CD4-positive, alpha-beta memory T cell (primary cell): ENCODE results near the gene CAPN10. TPM values are rescaled to one million over a fixed set of nuclear protein-coding genes. Genes with fewer than 3 reads are reported as not detected.

Experiments used
- CTCF ChIA-PET: fragments of 350-600 bp; sonication (Branson Sonifier 250); formaldehyde crosslinking; loops from one replicate; lab custom pipeline; 2021; ENCODE audit warnings: inconsistent platforms; ENCODE audit not compliant: partially characterized antibody; lab: Charles Lee
- POLR2A ChIA-PET: fragments of 350-600 bp; sonication (Branson Sonifier 250); formaldehyde crosslinking; loops from one replicate; lab custom pipeline; 2021; ENCODE audit not compliant: partially characterized antibody; lab: Charles Lee
- DNase-seq, 5 donors: peaks; one replicate each; pipeline versions ENCODE4 v3.0.0 to v3.0.0-alpha.2; 2020 to 2022; ENCODE audit warnings: mixed read lengths in 1 of 5
- H3K27ac ChIP-seq: one replicate; pipeline ENCODE4 v1.7.0; 2013; ENCODE audit warnings: low read depth, low read length
- H3K27me3 ChIP-seq: 2 replicates; pipeline ENCODE4 v1.7.0; 2013; ENCODE audit warnings: mild to moderate bottlenecking, low read length, moderate library complexity; ENCODE audit not compliant: insufficient read depth
- H3K36me3 ChIP-seq: 2 replicates; pipeline ENCODE4 v1.7.0; 2013; ENCODE audit warnings: mild to moderate bottlenecking, low read length, moderate library complexity; ENCODE audit not compliant: insufficient read depth
- H3K4me1 ChIP-seq: 2 replicates; pipeline ENCODE4 v1.7.0; 2013; ENCODE audit warnings: mild to moderate bottlenecking, low read length, moderate library complexity; ENCODE audit not compliant: insufficient read depth
- H3K4me3 ChIP-seq, 2 donors: one replicate each; pipeline ENCODE4 v1.7.0; 2013; ENCODE audit warnings: low read length in 2 of 2, mild to moderate bottlenecking in 1 of 2
- H3K9me3 ChIP-seq, 2 donors: one replicate each; pipeline ENCODE4 v1.7.0; 2013; ENCODE audit warnings: low read length in 2 of 2, control low read depth in 1 of 2; ENCODE audit not compliant: control insufficient read depth in 1 of 2
- H3K27ac Mint-ChIP-seq, 7 donors: one replicate each; pipeline ENCODE4 v1.8.0; 2020 to 2021; ENCODE audit warnings: mixed read lengths in 7 of 7, mild to moderate bottlenecking in 6 of 7, inconsistent platforms in 3 of 7, moderate library complexity in 3 of 7
- H3K27me3 Mint-ChIP-seq, 2 donors: one replicate each; pipeline ENCODE4 v1.8.0; 2020 to 2021; ENCODE audit warnings: mixed read lengths in 2 of 2
- H3K36me3 Mint-ChIP-seq, 2 donors: one replicate each; pipeline ENCODE4 v1.8.0; 2020 to 2021; ENCODE audit warnings: mixed read lengths in 2 of 2, inconsistent platforms in 1 of 2, mild to moderate bottlenecking in 1 of 2
- H3K4me1 Mint-ChIP-seq, 4 donors: one replicate each; pipeline ENCODE4 v1.8.0; 2020 to 2021; ENCODE audit warnings: mixed read lengths in 4 of 4, mild to moderate bottlenecking in 1 of 4
- H3K4me3 Mint-ChIP-seq, 8 donors: one replicate each; pipeline ENCODE4 v1.8.0; 2020 to 2021; ENCODE audit warnings: mixed read lengths in 8 of 8, mild to moderate bottlenecking in 7 of 8, moderate library complexity in 6 of 8, inconsistent platforms in 3 of 8
- H3K9me3 Mint-ChIP-seq, 8 donors: one replicate each; pipeline ENCODE4 v1.8.0; 2020 to 2021; ENCODE audit warnings: mixed read lengths in 8 of 8, mild to moderate bottlenecking in 5 of 8, inconsistent platforms in 3 of 8, moderate library complexity in 1 of 8
- intact Hi-C: fragments of 100-400 bp; cut with micrococcal nuclease; formaldehyde crosslinking; loops from one replicate; pipeline ENCODE4 v1.15.1; 2023
- polyA plus RNA-seq, 2 donors: library from polyadenylated mRNA; unstranded; fragments of 300-500 nt; fragmentation: Illumina TruSeq; gene quantifications; one replicate each; pipeline ENCODE4 v1.2.3, GENCODE V29; 2021
- total RNA-seq, 2 experiments: library from RNA; stranded (reverse); gene quantifications; one replicate each; pipeline ENCODE4 v1.2.3, GENCODE V29; 2021

Gene CAPN10
- total and polyA plus RNA-seq, 4 experiments from 2014 or later: 9.9 to 83.0 (median 49.7) TPM

DNA sequence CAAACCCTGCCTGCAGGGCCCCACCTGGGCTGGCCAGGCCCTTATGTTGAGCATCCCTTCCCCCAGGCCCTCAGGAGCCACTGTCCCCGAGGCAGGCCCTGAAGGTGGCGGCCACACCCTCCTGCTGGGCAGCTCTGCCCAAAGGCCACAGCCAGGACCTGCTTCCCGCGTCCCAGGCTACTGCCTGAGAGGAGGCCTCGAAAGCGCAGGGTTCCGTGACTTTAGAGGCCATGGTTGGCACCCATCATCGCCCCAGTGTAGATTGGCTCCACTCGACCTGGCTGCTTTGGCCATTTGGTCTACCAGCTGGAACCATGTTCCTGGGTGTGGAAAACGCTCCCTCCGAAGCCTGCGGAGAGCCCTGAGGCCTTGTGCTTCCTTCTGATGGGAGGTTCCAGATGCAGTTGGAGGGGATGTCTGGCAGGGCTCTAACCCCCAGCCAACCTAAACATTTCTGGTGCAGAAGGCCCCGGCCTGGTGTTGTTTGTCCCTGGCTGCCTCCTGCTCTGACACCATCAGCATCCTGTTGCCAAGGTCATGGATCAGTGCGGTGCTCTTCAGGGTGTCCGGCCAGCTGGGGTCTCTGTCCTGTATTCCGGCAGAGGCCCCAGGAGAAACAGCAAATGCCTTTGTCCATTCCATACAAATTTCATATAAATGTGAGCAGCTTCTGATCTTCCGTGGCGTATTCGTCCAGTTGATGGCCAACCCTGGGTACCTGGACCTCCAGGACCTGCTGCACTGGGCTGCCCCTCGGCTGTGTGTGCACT is 14.7 kb downstream of the CAPN10 start:
- Histone ChIP-seq H3K4me3 (no peak overlapping the region), H3K36me3 (peaks cover 11% of the 10 kb centered on the region), H3K9me3 (no peaks in the 10 kb centered on the region), H3K4me1 (no peaks in the 10 kb centered on the region), H3K27ac (no peak overlapping the region), H3K27me3 (no peaks in the 10 kb centered on the region)
- Mint-ChIP-seq H3K4me3 (no peak overlapping the region), H3K27me3 (no peaks in the 10 kb centered on the region), H3K36me3 (peaks cover 0 to 19% of the 10 kb centered on the region in 2 donors), H3K27ac (no peak overlapping the region), H3K4me1 (no peaks in the 10 kb centered on the region), H3K9me3 (no peaks in the 10 kb centered on the region)
- CTCF ChIA-PET: no interaction called here
- DNase-seq: no peak
- POLR2A ChIA-PET: interaction anchor here (1.5 kb wide), 1 partner anchor 15 kb away, joined by 4 read pairs; the partner anchor contains the start of gene CAPN10
- intact Hi-C loops: no loop called here

DNA sequence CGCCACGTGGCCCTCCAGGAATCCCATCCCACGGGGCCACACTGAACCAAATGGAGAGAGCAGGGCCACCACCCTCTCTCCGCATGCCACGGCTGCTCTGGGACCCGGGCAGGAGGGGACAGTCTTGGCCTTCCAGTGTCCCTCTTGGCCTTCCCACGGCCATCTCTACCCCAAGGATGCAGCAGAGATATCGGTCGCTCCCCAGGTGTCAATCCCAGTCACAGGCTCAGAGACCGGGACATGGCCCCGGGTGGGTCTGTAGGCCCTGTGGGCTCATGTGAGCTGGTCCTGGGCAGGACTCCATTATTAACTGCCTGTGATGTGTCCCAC is 15.3 kb downstream of the CAPN10 start:
- Mint-ChIP-seq H3K27me3 (no peaks in the 10 kb centered on the region), H3K27ac (no peak overlapping the region), H3K9me3 (no peaks in the 10 kb centered on the region), H3K4me3 (no peak overlapping the region), H3K4me1 (no peaks in the 10 kb centered on the region), H3K36me3 (peaks cover 0 to 19% of the 10 kb centered on the region in 2 donors)
- Histone ChIP-seq H3K4me3 (no peak overlapping the region), H3K4me1 (no peaks in the 10 kb centered on the region), H3K27ac (no peak overlapping the region), H3K9me3 (no peaks in the 10 kb centered on the region), H3K36me3 (peaks cover 11% of the 10 kb centered on the region), H3K27me3 (no peaks in the 10 kb centered on the region)
- CTCF ChIA-PET: no interaction called here
- intact Hi-C loops: no loop called here
- POLR2A ChIA-PET: interaction anchor here (1.5 kb wide), 1 partner anchor 16 kb away, joined by 4 read pairs; the partner anchor contains the start of gene CAPN10
- DNase-seq: no peak

DNA sequence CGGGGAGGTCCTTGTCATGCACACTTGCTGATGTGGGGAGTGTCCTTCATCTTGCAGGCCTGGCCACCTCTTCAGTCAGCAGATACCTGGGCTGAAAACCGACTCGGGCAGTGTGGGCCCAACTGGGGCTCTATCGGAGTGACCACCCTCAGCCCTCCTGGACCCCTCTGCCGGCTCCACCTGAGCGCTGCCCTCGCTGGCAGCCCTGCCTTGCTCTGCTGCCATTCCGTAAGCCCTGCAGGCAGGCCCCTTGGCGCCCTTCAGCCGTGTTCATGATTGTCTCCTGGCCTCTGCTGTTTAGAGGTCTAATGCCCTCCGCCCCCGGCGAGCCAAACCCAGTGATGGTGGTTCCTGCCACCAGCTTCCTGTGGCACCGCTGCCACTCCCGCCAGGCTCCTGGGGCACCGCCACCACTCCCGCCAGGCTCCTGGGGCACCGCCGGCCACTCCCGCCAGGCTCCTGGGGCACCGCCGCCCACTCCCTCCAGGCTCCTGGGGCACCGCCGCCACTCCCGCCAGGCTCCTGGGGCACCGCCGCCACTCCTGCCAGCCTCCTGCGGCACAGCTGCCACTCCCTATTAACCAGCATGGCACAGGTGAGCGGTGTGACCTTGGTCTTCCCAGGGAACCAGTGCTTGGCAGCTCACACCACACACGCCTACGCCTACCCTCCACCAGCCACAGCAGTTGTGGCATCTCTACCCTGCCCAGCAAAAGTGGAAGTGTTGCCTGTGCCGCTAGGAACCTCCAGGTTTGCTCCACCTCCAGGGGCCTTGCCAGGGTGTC is 15.9 kb downstream of the CAPN10 start:
- Mint-ChIP-seq H3K9me3 (no peaks in the 10 kb centered on the region), H3K27me3 (no peaks in the 10 kb centered on the region), H3K27ac (peak overlapping the region in 1 of 7 donors; percentile 57), H3K4me1 (no peaks in the 10 kb centered on the region), H3K4me3 (no peak overlapping the region), H3K36me3 (peaks cover 0 to 19% of the 10 kb centered on the region in 2 donors)
- Histone ChIP-seq H3K27ac (no peak overlapping the region), H3K9me3 (no peaks in the 10 kb centered on the region), H3K27me3 (no peaks in the 10 kb centered on the region), H3K4me3 (no peak overlapping the region), H3K36me3 (peaks cover 11% of the 10 kb centered on the region), H3K4me1 (no peaks in the 10 kb centered on the region)
- POLR2A ChIA-PET: interaction anchor here (1.5 kb wide), 1 partner anchor 16 kb away, joined by 4 read pairs; the partner anchor contains the start of gene CAPN10
- intact Hi-C loops: no loop called here
- DNase-seq: no peak
- CTCF ChIA-PET: no interaction called here

DNA sequence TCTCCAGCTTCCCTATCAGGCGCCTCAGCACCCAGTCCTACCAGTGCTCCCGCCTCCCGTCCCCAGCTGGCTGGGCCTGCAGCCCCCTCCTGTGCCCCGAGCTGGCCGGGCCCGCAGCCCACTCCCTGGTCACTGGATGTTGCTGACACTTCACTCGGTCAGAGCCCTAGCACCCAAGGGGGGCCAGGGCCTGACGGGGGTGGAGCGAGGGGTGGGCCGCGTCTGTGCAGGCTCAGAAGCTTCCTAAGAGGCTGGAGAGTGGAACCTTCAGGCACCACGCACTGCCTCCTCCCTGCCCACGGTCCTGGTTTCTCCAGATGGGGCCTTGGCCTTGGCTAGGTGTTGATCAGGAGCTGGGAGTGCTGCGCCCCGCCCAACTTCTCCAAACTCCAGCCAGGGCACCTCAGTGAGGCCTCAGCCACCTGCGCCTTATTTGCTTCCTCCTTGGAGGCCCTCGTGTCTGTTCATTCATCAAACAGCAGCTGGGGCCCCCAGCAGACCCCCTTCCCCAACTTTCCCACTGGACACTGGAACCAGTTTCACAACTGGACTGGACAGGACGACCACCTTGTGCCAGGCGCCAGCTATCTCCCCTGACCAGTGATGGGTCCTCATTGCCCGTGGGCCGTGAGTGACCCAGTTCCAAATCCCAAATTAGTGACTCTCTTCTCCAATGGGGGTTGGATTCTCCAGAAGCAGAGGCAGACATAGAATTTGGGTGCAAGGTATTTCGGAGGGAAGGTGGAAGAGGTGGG is 16.7 kb downstream of the CAPN10 start:
- Mint-ChIP-seq H3K4me1 (no peaks in the 10 kb centered on the region), H3K27me3 (no peaks in the 10 kb centered on the region), H3K36me3 (peaks cover 0 to 19% of the 10 kb centered on the region in 2 donors), H3K27ac (no peak overlapping the region), H3K9me3 (no peaks in the 10 kb centered on the region), H3K4me3 (no peak overlapping the region)
- POLR2A ChIA-PET: no interaction called here
- Histone ChIP-seq H3K4me1 (no peaks in the 10 kb centered on the region), H3K27me3 (no peaks in the 10 kb centered on the region), H3K4me3 (no peak overlapping the region), H3K27ac (no peak overlapping the region), H3K36me3 (peaks cover 5% of the 10 kb centered on the region), H3K9me3 (no peaks in the 10 kb centered on the region)
- intact Hi-C loops: no loop called here
- DNase-seq: no peak
- CTCF ChIA-PET: no interaction called here

DNA sequence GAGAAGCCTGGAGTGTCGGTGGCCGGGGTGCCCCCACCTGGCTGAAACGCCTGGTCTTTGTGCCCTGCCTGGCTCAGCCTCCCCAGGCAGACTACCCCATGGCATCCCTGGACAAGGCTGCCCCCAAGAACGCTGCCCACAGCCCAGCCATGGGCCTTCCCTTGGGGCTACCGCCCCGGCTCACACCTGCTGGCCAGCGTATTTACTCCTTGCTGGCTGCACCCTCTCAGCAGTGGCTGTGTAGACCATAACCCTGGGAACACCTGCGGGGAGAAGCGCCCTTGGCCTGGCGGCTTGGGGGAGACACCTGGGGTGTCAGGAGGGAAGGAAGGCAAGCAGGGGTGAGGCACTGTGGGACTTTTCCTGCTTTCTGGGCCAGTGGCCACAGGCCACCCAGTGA is 17.3 kb downstream of the CAPN10 start:
- no peaks in the 10 kb centered on the region for H3K4me1 Mint-ChIP-seq
- H3K9me3 Mint-ChIP-seq: no peaks in the 10 kb centered on the region
- no peak for DNase-seq
- Histone ChIP-seq H3K27ac (no peak overlapping the region), H3K36me3 (peaks cover 3% of the 10 kb centered on the region), H3K9me3 (no peaks in the 10 kb centered on the region), H3K4me3 (no peak overlapping the region), H3K27me3 (no peaks in the 10 kb centered on the region), H3K4me1 (no peaks in the 10 kb centered on the region)
- CTCF ChIA-PET: no interaction called here
- no peaks in the 10 kb centered on the region for H3K27me3 Mint-ChIP-seq
- H3K4me3 Mint-ChIP-seq: no peak overlapping the region
- POLR2A ChIA-PET: no interaction called here
- H3K36me3 Mint-ChIP-seq: peaks cover 0 to 17% of the 10 kb centered on the region in 2 donors
- intact Hi-C loops: no loop called here
- H3K27ac Mint-ChIP-seq: no peak overlapping the region

DNA sequence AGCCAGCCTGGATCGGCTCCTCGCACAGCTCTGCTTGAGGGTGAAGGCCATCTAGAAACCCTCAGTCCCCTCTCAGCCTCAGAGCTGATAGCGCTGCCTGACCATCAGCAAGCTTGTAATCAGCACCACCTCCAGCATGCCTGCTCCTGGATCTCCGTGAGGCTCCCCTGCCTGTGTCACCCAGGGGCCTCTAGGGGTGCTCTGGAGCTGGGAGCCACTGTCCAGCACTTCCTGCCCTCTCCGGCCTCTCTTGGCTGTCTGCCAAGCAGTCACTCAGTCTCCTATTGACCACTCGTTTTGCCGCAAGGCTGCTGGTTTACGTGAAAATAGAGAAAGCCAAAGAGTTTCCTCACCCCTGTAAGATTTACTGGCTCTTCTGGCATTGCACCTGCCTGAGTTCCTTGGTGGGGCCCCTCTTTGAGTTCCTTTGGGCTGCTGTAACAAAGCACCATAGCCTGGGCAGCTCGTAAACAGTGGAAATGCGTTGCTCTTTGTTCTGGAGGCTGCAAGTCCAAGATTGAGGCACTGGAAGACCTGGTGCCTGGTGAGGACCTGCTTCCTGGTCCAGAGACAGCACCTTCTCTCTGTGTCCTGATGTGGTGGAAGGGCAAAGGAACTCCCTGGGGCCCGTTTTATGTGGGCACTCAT is 17.9 kb downstream of the CAPN10 start:
- Histone ChIP-seq H3K4me3 (no peak overlapping the region), H3K9me3 (no peaks in the 10 kb centered on the region), H3K27me3 (no peaks in the 10 kb centered on the region), H3K36me3 (peaks cover 1% of the 10 kb centered on the region), H3K4me1 (no peaks in the 10 kb centered on the region), H3K27ac (no peak overlapping the region)
- ChIA-PET CTCF (no interaction called here), POLR2A (no interaction called here)
- Mint-ChIP-seq H3K27ac (no peak overlapping the region), H3K9me3 (no peaks in the 10 kb centered on the region), H3K27me3 (no peaks in the 10 kb centered on the region), H3K36me3 (peaks cover 0 to 12% of the 10 kb centered on the region in 2 donors), H3K4me3 (no peak overlapping the region), H3K4me1 (peaks cover 0 to 1% (median 0%) of the 10 kb centered on the region in 4 donors)
- intact Hi-C loops: no loop called here
- DNase-seq: no peak
